IMR-90 (cell line): Measurements from ENCODE around the gene PRDM2. TPM values are rescaled to one million over a fixed set of nuclear protein-coding genes. Genes with fewer than 3 reads are reported as not detected.

Experiments used
- ATAC-seq: fragments of 200-7000 bp; cut with Tn5 transposase; 2 replicates; pipeline ENCODE4 v1.9.1; 2020; ENCODE audit warnings: low read depth, mild to moderate bottlenecking, moderate library complexity
- BruUV-seq: library from RNA; stranded (reverse); fragments of 400-500 nt; replicated peaks from 2 replicates; lab custom pipeline; 2021; lab: Mats Ljungman, UMichigan
- CTCF ChIA-PET: fragments of 300-600 bp; formaldehyde crosslinking; extraction: SDS; loops from one replicate; lab custom pipeline; 2021; ENCODE audit warnings: antibody characterized with exemption; lab: Yijun Ruan, JAX
- POLR2A ChIA-PET: fragments of 300-600 bp; sonication (Branson Sonifier 250); formaldehyde crosslinking; loops from one replicate; lab custom pipeline; 2022; ENCODE audit warnings: antibody characterized with exemption; ENCODE audit not compliant: unreplicated experiment; lab: Charles Lee
- DNase-seq: peaks from one replicate; pipeline ENCODE4 v3.0.0; 2013
- H2AFZ ChIP-seq: replicated peaks from 2 replicates; pipeline ENCODE3; 2013; ENCODE audit warnings: low read length, mild to moderate bottlenecking; ENCODE audit not compliant: poor library complexity
- H2AK5ac ChIP-seq: 2 replicates; pipeline ENCODE4 v1.6.1; 2013; ENCODE audit warnings: low read depth, low read length, inconsistent platforms
- H2AK9ac ChIP-seq: replicated peaks from 2 replicates; pipeline ENCODE3; 2013; ENCODE audit warnings: mild to moderate bottlenecking, low read depth, low read length, moderate library complexity; ENCODE audit not compliant: poor library complexity
- H2BK120ac ChIP-seq: 2 replicates; pipeline ENCODE4 v1.6.1; 2013; ENCODE audit warnings: low read depth, low read length, inconsistent platforms
- H2BK15ac ChIP-seq: 3 replicates; pipeline ENCODE4 v1.6.1; 2013; ENCODE audit warnings: low read depth, low read length, inconsistent platforms
- H2BK20ac ChIP-seq: 2 replicates; pipeline ENCODE4 v1.6.1; 2013; ENCODE audit warnings: low read depth, mild to moderate bottlenecking, inconsistent platforms, low read length, moderate library complexity
- H2BK5ac ChIP-seq: 2 replicates; pipeline ENCODE4 v1.6.1; 2013; ENCODE audit warnings: mild to moderate bottlenecking, low read depth, low read length, inconsistent platforms; ENCODE audit not compliant: poor library complexity, severe bottlenecking
- H3K14ac ChIP-seq: replicated peaks from 2 replicates; pipeline ENCODE4 v1.6.1; 2013; ENCODE audit warnings: low read depth, low read length, inconsistent platforms
- H3K18ac ChIP-seq: 2 replicates; pipeline ENCODE4 v1.6.1; 2013; ENCODE audit warnings: low read depth, low read length, control low read depth
- H3K23ac ChIP-seq: 2 replicates; pipeline ENCODE4 v1.6.1; 2013; ENCODE audit warnings: low read depth, low read length, inconsistent platforms
- H3K27ac ChIP-seq: 2 replicates; pipeline ENCODE4 v1.5.1; 2013; ENCODE audit warnings: mild to moderate bottlenecking, control low read depth, low read length; ENCODE audit not compliant: insufficient read depth
- H3K27me3 ChIP-seq: 2 replicates; pipeline ENCODE4 v1.6.1; 2013; ENCODE audit warnings: low read length; ENCODE audit not compliant: control insufficient read depth, insufficient read depth
- H3K36me3 ChIP-seq: 2 replicates; pipeline ENCODE4 v1.6.1; 2013; ENCODE audit warnings: low read length, mixed read lengths; ENCODE audit not compliant: control insufficient read depth, insufficient read depth
- H3K4ac ChIP-seq: 2 replicates; pipeline ENCODE4 v1.6.1; 2013; ENCODE audit warnings: low read depth, low read length, inconsistent platforms
- H3K4me1 ChIP-seq: 2 replicates; pipeline ENCODE4 v1.6.1; 2013; ENCODE audit warnings: low read length, mixed read lengths; ENCODE audit not compliant: control insufficient read depth, insufficient read depth
- H3K4me2 ChIP-seq: 2 replicates; pipeline ENCODE4 v1.6.1; 2013; ENCODE audit warnings: low read depth, mild to moderate bottlenecking, control low read depth, low read length, moderate library complexity
- H3K4me3 ChIP-seq: 2 replicates; pipeline ENCODE4 v1.5.1; 2013; ENCODE audit warnings: low read depth, mild to moderate bottlenecking, control low read depth, low read length, moderate library complexity; ENCODE audit not compliant: insufficient read depth
- H3K56ac ChIP-seq: 2 replicates; pipeline ENCODE4 v1.6.1; 2013; ENCODE audit warnings: low read length, inconsistent platforms; ENCODE audit not compliant: insufficient read depth; ENCODE audit errors: extremely low read depth
- H3K79me1 ChIP-seq, 2 experiments: 2 replicates each; pipeline ENCODE4 v1.6.1; 2013; ENCODE audit warnings: low read length in 2 of 2, inconsistent platforms in 1 of 2, low read depth in 1 of 2
- H3K9ac ChIP-seq: 2 replicates; pipeline ENCODE4 v1.6.1; 2013; ENCODE audit warnings: low read depth, low read length, control low read depth
- H3K9me1 ChIP-seq: 2 replicates; pipeline ENCODE4 v1.6.1; 2013; ENCODE audit warnings: low read length, inconsistent platforms; ENCODE audit not compliant: insufficient read depth
- H3K9me3 ChIP-seq: 2 replicates; pipeline ENCODE4 v1.6.1; 2013; ENCODE audit warnings: low read length; ENCODE audit not compliant: control insufficient read depth, insufficient read depth
- H4K20me1 ChIP-seq: 2 replicates; pipeline ENCODE4 v1.6.1; 2013; ENCODE audit warnings: low read length, inconsistent platforms; ENCODE audit not compliant: insufficient read depth
- H4K5ac ChIP-seq: 2 replicates; pipeline ENCODE4 v1.6.1; 2013; ENCODE audit warnings: mild to moderate bottlenecking, low read depth, low read length, control low read depth
- H4K8ac ChIP-seq, 2 experiments: 2 replicates each; pipeline ENCODE4 v1.6.1; 2013; ENCODE audit warnings: low read depth in 2 of 2, low read length in 2 of 2, control low read depth in 1 of 2, inconsistent platforms in 1 of 2
- H4K91ac ChIP-seq: 2 replicates; pipeline ENCODE4 v1.6.1; 2013; ENCODE audit warnings: low read depth, low read length, inconsistent platforms; ENCODE audit not compliant: insufficient read depth
- CHD1 ChIP-seq: IDR thresholded peaks from 2 replicates; pipeline ENCODE4 v1.6.1; 2012; ENCODE audit warnings: low read depth, low read length, improper control_type of control experiment
- WGBS, 2 experiments: methylation state at CpG; one replicate each; pipeline versions ENCODE4 v1.1.5 to v1.1.7; 2013; ENCODE audit warnings: missing lambda C conversion rate in 2 of 2; ENCODE audit not compliant: insufficient read length in 1 of 2; ENCODE audit errors: extremely low coverage in 2 of 2; 5-methylcytosine and 5-hydroxymethylcytosine counted together
- dilution Hi-C: fragments of 300-500 bp; cut with HindIII; formaldehyde crosslinking; loops from one replicate; pipeline ENCODE4 v1.14.3; 2018; ENCODE audit warnings: low sequenced_read_pairs; ENCODE audit not compliant: unreplicated experiment
- in situ Hi-C: fragments of 300-500 bp; cut with MboI; formaldehyde crosslinking; loops from 3 replicates; pipeline ENCODE4 v1.14.3; 2019; ENCODE audit warnings: low sequenced_read_pairs, inconsistent platforms, mixed read lengths
- intact Hi-C: fragments of 100-400 bp; cut with micrococcal nuclease; formaldehyde crosslinking; loops from 2 replicates; pipeline ENCODE4 v1.10.0; 2022
- polyA plus RNA-seq, 3 experiments: library from polyadenylated mRNA; depleted of rRNA; stranded (reverse); fragments of >200 nt; gene quantifications; 2 replicates each; pipeline ENCODE4 v1.2.3, GENCODE V29; 2012; ENCODE audit warnings: low replicate concordance in 1 of 3
- total RNA-seq: library from RNA; depleted of rRNA; stranded (reverse); fragments of >200 nt; gene quantifications from 2 replicates; pipeline ENCODE4 v1.2.3, GENCODE V29; 2012
- TF ChIP-seq, protein P1 (sequence below): fragments of 150-350 bp; IDR thresholded peaks from 2 replicates; pipeline ENCODE4 v1.6.1; 2017; ENCODE audit warnings: mild to moderate bottlenecking, antibody characterized with exemption, low read length, low read depth

Gene PRDM2
- total and polyA plus RNA-seq, 2 of the 4 experiments (the other 2 are of a cell fraction): 3.4 to 8.9 TPM

DNA sequence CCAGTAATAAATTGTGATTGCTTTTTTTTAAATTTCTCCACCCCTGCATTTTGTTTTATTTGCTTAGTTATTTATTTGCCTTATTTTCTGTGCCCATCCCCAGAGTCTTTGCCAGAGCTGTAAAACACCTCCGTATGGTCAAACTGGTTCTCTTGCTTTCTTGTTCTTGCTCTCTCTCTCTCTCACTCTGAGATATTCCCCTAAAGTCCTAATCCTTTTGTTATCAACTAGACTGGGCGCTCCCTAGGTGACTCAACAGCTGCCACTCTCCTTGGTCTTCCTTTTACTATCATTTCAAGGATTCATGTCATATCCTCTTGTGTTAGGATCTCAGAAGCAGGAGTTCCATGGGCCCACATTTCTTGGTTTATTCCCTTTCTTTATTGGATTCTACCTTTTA lies 160.0 kb downstream of the PRDM2 start:
- Histone ChIP-seq H4K91ac (no peak overlapping the region), H3K79me1 (no peaks in the 10 kb centered on the region), H2BK120ac (no peak overlapping the region), H3K9ac (no peak overlapping the region), H3K14ac (no peak overlapping the region), H2AK9ac (no peak overlapping the region), H3K4me3 (no peak overlapping the region), H3K27ac (no peak overlapping the region), H2AFZ (no peak overlapping the region), H3K9me1 (no peaks in the 10 kb centered on the region), H2AK5ac (no peak overlapping the region), H4K8ac (no peak overlapping the region), H3K36me3 (no peaks in the 10 kb centered on the region), H3K56ac (no peak overlapping the region), H3K27me3 (no peaks in the 10 kb centered on the region), H2BK20ac (no peak overlapping the region), H3K23ac (no peak overlapping the region), H4K5ac (no peak overlapping the region), H3K9me3 (peaks cover 6% of the 10 kb centered on the region; the same call in 1 of the 2 replicates), H4K20me1 (no peaks in the 10 kb centered on the region), H2BK15ac (no peak overlapping the region), H2BK5ac (no peak overlapping the region), H3K4me2 (no peak overlapping the region), H3K4me1 (no peaks in the 10 kb centered on the region), H3K18ac (no peak overlapping the region), H3K4ac (no peak overlapping the region)
- CTCF ChIA-PET: no interaction called here
- WGBS, 2 experiments: 100% methylated on average over 1 of the region's 2 CpGs; no CpG with 5 or more reads in 1 of the 2 experiments
- dilution Hi-C loops: no loop called here
- in situ Hi-C loops: no loop called here
- ATAC-seq (no peak), DNase-seq (no peak)
- no peak for TF ChIP-seq CHD1
- TF ChIP-seq, protein P1, sequence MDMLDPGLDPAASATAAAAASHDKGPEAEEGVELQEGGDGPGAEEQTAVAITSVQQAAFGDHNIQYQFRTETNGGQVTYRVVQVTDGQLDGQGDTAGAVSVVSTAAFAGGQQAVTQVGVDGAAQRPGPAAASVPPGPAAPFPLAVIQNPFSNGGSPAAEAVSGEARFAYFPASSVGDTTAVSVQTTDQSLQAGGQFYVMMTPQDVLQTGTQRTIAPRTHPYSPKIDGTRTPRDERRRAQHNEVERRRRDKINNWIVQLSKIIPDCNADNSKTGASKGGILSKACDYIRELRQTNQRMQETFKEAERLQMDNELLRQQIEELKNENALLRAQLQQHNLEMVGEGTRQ: no peak
- POLR2A ChIA-PET: no interaction called here
- intact Hi-C loops: no loop called here
- BruUV-seq: no TSS peak
